HG02623 (cell line): ENCODE results near the gene TRPV2.

ENCODE experiments used
- ATAC-seq: cut with Tn5 transposase; IDR thresholded peaks from one replicate; pipeline ENCODE4 v1.9.1; 2021; ENCODE audit warnings: moderate library complexity; ENCODE audit not compliant: unreplicated experiment

The TRPV2 gene

DNA sequence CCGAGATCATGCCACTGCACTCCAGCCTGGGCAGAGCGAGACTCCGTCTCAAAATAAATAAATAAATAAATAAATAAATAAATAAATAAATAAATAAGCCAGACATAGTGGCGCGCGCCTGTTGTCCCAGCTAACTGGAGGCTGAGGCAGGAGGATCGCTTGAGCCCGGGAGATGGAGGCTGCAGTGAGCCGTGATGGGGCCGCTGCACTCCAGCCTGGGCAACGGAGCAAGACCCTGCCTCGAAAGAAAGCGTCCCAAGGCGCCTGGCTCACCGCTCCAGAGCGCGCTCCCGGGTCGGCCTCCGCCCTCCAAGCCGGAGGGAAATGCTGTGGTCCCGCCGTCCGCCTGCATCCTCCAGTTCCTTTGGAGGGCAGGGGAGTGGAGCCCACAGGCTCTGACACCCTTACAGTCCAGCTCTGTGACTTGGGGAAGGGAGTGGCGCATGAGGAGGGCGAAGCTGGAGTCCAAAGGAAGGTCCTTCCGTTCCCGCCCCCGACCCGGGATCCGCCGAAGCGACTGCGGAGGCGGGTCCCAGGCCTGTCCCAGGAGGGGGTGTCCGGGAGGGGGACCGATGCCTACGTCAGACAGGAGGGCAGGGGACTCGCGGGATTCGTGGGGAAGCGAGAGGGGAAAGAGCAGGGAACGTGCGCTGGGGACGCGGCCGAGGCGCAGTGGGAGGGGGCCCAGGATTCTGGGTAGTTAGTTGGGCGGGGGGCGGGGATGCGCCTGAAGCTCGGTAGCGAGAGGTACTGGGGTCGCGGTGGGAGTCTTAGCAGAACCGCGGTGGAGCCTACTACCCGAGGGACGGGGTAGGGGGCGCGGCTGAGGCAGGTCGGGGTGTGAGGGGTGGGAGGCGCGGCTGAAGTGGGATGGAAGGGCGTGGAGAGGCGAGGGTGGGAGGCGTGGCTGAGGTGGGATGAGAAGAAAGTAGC, 8.4 kb upstream of the TRPV2 start:
- ATAC-seq, result no peak

DNA sequence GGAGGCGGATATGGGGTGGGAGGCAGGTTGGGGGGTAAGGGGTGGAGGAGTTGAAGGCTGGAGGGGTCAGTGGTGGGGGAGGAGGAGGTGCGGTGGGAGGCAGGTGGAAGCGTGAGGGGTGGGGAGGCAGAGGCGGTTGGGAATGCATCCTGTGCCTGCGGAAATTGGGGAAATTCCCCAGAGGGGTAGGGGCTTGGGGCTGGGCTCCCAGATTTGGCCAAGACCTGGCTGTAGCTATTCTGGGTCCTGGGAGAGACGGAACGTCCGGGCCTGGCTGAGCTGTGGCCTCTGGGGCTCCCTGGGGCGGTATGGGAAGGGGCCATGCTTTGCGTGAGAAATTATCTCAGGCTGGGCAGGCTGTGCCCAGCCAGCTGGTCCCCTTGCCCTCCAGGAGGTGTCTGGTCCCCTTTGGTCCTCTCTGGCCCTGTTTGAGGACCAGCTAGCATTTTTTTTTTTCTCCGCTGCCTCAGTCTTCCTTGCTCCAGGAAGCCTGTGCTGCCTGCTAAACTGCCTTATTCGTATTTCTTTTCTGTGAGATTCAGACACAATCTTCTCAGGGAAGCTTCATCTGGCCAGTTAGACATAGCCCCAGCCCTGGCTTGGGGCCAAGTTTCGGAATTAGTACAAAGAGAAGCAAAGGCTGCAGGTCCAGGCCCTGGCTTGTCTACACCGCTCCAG, 7.3 kb upstream of the TRPV2 start:
- ATAC-seq, result peak; percentile 90

DNA sequence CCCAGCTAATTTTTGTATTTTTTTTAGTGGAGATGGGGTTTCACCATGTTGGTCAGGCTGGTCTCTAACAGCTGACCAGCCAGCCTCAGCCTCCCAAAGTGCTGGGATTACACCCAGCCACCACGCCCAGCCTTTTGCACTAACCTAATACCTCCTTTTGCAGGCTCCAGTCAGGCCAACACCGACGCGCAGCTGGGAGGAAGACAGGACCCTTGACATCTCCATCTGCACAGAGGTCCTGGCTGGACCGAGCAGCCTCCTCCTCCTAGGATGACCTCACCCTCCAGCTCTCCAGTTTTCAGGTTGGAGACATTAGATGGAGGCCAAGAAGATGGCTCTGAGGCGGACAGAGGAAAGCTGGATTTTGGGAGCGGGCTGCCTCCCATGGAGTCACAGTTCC, 2.0 kb downstream of the TRPV2 start:
- no peak for ATAC-seq

DNA sequence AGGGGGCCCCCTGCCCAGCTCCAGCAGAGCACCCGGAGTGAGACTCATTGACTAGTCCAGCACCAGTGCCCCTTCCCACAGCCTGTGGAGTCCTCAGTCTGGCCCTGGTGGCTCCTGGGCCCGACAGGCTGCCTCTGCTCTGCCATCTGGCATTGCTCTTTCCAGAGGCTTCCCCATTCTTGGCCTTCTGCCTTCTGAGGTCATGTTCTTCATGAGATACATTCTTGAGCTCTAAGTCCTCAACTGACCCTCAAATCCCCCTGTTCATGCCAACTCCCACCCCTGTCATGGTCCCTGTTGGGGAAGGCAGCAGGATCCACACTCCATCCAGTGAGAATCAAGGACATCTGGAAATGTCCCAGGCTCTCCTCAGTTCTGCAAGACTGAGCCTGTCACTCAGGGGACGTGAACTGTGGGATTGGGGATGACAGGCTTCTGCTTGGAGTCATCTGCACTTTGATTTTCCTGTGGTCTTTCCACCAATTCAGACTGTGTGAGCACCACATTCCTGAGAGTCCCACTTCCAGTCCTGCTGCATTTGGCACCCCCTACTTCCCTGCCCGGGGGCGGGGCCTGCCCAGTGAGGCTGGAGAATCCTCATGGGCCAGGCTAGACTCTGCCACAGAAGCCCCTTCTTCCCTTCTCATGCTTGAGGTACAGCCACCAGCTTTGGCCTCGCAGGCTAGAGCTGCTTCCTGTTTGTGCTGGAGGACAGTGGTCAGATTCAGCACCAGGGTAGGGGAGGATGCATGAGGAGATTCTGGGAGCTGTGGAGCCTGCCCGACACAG, 2.7 kb downstream of the TRPV2 start:
- no peak for ATAC-seq

DNA sequence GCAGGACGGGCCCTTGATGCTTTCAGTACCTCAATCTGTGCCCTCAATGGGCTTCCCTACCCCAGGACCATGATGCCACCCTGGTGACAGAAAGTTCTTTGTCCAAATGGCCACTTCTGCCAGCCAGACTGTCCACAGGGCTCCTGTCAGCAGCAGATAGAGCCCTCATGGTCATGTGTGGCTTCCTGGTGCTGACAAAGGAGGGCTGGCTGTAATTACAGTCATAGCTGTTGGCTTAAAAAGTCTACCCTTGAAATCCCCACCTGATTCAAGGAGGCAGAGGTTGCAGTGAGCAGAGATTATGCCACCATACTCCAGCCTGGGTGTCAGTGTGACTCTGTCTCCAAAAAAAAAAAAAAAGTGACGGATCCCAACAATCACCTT, 3.3 kb downstream of the TRPV2 start:
- ATAC-seq, result no peak

DNA sequence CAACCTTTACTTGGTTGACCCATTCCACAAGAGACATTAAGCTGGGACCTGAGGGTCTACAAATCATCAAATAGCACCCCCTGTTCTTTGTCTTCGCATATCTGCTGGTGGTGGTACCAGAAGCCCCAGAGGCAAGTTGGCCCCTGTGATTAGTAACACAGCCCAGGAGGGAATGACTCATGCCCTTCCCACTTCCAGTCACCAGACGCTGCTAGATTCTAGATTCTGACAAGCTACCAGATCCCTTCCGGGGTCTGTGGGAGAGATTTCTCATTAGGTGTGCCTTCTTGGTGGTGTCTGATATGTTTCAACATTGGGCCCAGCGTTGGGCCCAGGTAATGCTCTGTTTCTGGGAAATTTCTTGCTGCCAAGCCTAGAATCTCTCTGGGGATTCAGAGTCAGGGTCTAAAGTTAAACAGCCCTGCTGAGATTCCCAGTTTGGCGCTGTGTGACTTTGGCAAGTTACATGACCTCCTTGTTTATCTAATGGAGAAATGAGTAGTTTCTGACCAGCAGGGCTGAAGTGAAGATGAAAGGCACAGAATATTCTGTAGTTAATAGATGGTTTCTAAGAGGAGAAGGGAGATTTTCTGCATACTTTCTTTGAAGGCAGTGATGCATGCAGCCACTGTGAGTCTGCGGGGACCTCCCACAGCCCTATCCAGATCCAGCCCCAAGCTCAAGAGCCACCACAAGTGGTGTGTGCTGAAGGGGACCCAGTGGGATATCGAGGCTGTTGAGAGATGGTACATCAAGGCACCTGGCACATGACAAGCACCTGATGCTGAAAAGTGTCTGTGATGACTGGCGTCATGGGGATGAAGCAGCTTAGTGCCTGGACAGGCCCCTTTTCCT, 3.9 kb downstream of the TRPV2 start:
- peak; percentile 35 for ATAC-seq

DNA sequence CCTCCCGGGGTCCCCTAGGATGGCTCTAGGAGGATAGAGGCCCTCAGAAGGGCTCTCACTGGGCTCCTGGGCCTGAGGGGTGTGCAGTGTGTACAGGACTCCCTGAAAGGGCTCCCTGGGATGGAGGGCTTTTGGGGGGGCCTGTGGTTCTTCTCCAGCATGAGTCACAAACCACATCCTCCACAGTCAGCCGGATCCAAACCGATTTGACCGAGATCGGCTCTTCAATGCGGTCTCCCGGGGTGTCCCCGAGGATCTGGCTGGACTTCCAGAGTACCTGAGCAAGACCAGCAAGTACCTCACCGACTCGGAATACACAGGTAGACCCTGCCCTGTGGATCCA, 4.5 kb downstream of the TRPV2 start:
- ATAC-seq, result no peak

DNA sequence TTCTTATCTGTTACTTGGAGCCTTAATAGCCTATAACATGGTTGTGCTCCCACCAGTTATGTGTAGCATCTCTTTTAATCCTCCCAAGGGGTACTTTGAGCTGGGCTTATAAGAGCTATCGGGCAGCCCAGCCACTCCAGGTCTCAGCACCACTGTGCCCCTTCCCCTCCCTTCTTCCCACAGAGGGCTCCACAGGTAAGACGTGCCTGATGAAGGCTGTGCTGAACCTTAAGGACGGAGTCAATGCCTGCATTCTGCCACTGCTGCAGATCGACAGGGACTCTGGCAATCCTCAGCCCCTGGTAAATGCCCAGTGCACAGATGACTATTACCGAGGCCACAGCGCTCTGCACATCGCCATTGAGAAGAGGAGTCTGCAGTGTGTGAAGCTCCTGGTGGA, 7.0 kb downstream of the TRPV2 start:
- ATAC-seq, result no peak

DNA sequence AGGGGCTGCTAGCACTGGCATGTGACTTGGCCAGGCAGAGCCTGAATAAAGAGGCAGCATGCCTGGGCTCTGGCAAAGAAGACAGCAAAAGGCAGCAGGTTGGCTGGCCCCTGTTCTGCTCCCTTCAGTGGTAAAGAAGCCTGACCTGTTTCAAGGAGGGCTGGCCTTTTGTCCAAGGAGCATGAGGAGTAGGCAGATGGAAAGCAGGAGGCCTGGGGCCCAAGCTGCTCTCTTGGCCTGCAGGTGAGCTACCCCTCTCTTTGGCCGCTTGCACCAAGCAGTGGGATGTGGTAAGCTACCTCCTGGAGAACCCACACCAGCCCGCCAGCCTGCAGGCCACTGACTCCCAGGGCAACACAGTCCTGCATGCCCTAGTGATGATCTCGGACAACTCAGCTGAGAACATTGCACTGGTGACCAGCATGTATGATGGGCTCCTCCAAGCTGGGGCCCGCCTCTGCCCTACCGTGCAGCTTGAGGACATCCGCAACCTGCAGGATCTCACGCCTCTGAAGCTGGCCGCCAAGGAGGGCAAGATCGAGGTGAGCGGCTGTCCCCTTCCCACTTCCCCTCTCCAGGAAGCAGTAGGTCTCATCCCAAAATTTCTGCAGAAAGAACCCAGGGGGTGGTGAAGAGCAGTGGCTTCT, 8.0 kb downstream of the TRPV2 start:
- ATAC-seq, result no peak

DNA sequence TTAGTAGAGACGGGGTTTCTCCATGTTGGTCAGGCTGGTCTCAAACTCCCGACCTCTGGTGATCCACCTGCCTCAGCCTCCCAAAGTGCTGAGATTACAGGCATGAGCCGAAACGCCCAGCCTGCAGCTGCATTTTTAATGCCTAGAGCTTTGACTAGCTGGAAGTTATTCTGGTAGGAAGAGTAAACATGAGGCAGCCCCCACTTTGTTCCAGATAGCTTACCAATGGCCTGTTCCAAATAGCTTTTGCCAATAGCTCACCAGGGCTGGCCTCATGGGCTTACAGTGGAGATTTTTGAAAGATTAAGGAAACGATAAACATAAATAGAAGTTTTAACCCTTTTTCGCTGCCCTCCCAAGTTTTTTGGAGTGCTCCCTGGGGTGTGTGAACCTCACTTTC, 9.8 kb downstream of the TRPV2 start:
- no peak for ATAC-seq

DNA sequence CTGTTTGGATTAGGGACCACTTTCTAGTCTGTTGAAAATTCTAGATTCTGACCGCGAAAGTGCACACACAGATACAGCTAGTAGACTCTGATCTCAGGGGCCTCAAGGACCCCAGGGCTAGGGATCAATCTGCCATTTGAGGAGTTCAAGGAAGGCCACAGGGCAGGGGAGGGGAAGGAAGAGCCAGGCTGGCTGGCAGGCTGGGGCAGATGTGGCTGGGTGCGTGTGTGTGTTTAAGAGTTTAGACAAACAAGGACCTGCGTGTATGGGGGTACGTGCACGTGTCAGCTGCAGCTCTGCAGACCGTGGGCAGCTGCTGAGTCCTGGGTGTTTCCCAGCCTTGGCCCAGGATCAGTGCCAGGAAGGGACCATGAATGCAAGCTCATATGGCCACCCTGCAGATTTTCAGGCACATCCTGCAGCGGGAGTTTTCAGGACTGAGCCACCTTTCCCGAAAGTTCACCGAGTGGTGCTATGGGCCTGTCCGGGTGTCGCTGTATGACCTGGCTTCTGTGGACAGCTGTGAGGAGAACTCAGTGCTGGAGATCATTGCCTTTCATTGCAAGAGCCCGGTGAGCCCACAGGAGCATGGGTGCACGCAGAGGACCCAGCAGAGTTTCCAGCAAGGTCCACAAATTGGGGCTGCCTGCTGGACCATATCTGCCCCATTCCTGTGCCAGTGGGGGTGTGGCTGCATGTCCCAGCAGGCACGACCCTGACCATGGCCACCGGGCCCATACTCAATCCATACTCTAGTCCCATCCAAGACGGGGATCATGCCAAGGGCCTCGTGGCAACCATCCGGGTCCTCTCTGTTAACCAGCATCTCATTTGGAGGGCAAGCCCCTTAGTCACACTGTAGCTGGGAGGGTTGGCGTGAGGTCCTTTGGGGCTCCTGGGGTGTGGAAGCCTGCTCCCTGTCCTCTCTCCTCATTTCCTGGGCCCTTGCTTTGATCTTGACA, 10.6 kb downstream of the TRPV2 start:
- no peak for ATAC-seq

DNA sequence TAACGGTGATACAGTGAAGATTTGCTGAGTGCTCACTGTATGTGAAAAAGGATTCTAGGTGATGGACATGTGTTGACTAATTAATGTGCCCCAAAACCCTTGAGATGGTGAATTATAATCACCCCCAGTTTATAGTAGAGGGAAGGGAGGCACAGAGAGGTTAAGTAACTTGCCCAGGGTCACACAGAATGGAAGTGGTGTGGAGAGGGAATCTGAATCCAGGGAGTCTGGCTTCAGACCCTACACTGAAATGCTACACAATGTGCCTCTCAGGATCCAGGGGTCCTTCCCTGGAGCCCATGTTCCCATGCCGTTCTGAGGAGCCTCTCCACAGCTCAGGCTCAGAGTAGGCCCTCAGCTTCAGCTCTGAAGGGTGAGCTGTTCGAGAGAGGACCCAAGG, 11.6 kb downstream of the TRPV2 start:
- ATAC-seq, result no peak

DNA sequence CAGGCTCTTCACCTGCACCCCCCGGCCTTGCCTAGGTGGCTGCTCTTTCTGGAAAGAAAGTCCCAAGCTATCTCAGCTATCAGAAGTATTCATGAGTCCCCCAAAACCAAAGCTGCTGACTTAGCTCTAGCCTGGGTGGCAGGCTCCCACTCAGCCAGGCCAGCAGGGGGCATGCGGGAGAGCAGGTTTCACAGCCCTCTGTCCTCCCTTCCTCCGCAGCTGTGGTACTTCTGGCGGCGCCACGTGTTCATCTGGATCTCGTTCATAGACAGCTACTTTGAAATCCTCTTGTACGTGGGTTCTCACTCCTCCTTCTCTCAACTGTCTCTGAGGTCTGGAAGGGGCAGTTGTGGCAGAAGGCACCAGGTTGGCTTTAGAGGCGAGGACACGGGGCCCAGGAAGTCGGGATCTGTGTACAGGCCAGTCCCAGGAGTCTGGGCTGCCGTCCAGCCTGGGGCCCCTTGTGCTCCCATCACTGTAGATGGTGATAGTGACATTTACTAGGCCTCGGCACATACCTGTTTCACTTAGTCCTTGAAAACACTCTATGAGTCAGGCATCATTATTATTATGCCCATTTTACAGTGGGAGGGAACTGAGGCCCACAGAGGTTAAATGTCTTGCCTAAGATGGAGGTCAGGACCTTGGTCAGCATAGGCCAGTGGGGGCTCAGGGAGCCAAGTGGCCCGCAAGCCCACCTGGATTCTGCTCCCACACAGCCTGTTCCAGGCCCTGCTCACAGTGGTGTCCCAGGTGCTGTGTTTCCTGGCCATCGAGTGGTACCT, 12.9 kb downstream of the TRPV2 start:
- no peak for ATAC-seq

DNA sequence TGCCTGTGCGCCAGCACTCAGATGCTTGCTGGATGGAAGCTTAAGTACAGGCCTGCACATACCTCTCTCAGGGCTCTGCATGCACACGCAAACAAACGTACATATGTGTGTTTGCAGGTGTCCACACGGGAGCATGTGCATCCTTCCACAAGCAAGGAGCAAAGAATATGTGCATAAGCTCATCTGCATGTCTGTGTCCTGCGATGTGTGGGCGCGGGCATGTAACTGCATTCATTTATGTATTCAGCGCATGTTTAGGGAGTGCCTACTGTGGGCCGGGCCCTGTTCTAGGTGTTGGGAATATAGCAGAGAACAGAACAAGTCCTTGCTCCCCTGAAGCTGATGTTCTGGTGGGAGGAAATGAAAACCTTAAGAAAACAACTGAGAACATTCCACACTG, 13.7 kb downstream of the TRPV2 start:
- no peak for ATAC-seq

DNA sequence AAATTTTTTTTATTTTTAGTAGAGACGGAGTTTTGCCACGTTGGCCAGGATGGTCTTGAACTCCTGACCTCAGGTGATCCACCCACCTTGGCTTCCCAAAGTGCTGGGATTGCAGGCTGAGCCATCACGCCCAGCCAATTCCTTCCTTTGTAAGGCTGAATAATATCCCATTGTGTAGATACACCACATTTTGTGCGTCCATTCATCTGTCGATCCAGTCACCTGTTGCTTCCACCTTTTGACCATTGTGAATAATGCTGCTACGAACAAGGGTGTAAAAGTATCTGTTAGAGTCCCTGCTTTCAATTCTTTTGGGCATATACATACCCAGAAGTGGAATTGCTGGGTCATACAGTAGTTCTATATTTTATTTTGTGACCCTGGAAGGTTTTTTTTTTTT, 15.3 kb downstream of the TRPV2 start:
- ATAC-seq, result no peak

DNA sequence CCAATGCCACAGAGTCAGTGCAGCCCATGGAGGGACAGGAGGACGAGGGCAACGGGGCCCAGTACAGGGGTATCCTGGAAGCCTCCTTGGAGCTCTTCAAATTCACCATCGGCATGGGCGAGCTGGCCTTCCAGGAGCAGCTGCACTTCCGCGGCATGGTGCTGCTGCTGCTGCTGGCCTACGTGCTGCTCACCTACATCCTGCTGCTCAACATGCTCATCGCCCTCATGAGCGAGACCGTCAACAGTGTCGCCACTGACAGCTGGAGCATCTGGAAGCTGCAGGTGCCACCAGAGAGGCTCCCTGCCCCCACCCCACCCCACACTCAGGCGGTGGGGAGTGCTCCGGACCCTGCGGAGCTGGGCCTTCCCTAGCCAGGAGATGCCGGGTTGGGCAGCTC, 16.6 kb downstream of the TRPV2 start:
- no peak for ATAC-seq

DNA sequence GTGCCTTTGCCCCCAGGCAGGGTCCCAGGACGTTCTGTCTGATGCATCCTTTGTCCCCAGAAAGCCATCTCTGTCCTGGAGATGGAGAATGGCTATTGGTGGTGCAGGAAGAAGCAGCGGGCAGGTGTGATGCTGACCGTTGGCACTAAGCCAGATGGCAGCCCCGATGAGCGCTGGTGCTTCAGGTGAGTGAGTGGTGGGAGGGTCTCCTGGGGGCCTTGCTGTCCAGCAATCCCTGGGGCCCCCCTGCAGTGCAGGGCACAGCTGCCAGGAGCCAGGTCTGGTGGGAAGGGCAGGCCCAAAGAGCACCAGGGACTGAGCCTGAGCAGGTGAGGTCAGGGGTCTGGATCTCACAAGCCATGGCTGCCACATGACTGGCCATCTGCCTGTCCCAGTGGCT, 18.1 kb downstream of the TRPV2 start:
- ATAC-seq, result no peak

DNA sequence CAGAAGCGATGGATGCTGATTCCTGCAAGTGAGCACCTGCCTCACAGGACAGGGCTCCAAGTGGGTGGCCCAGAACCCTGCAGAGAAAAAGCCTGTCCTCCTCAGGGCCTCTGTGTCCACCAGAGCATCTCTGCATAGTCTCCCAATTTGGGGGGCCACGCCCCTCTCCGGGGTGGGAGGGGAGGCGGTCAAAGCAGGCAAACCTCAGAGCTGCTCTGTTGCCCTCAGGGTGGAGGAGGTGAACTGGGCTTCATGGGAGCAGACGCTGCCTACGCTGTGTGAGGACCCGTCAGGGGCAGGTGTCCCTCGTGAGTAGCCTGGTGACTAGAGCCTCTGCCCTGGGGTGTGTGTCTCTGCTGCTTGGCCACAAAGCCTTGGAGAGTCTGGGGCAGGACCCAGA, 19.3 kb downstream of the TRPV2 start:
- ATAC-seq, result no peak
